DND-41 (cell line): Measurements from ENCODE around the gene EIF4H.

Source experiments
- EZH2 ChIP-seq: IDR thresholded peaks from 3 replicates; pipeline ENCODE4 v1.6.1; 2012; ENCODE audit warnings: borderline replicate concordance, low read depth, mild to moderate bottlenecking, moderate library complexity, low read length, inconsistent platforms; ENCODE audit not compliant: severe bottlenecking
- TF ChIP-seq, protein P1 (sequence below): IDR thresholded peaks from 2 replicates; pipeline ENCODE4 v1.5.1; 2012; ENCODE audit warnings: borderline replicate concordance, low read length, moderate library complexity, mild to moderate bottlenecking; ENCODE audit not compliant: poor library complexity, severe bottlenecking; ENCODE audit errors: extremely low read depth

- TF ChIP-seq, protein P1, sequence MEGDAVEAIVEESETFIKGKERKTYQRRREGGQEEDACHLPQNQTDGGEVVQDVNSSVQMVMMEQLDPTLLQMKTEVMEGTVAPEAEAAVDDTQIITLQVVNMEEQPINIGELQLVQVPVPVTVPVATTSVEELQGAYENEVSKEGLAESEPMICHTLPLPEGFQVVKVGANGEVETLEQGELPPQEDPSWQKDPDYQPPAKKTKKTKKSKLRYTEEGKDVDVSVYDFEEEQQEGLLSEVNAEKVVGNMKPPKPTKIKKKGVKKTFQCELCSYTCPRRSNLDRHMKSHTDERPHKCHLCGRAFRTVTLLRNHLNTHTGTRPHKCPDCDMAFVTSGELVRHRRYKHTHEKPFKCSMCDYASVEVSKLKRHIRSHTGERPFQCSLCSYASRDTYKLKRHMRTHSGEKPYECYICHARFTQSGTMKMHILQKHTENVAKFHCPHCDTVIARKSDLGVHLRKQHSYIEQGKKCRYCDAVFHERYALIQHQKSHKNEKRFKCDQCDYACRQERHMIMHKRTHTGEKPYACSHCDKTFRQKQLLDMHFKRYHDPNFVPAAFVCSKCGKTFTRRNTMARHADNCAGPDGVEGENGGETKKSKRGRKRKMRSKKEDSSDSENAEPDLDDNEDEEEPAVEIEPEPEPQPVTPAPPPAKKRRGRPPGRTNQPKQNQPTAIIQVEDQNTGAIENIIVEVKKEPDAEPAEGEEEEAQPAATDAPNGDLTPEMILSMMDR, result no peak
- no peak for TF ChIP-seq EZH2
Measured at GRCh38 chr7:74143383-74143782, 30.8 kb upstream of the EIF4H start.
